ENCODE results near the gene CNOT1.

Gene CNOT1

GRCh38 chr16:58629733-58630640 is at the start of gene CNOT1:
Gene CNOT1 (minus strand): TSS chr16:58629826. CDS start chr16:58599337, 30,489 bp downstream.
- TF ChIP-seq ZFP30 (CRISPR knock-in tag; IDR thresholded peaks at IDR 0.05) (peak; percentile 61; the same call in 1 of the 2 replicates), ISL1 (CRISPR knock-in tag; IDR thresholded peaks at IDR 0.05) (no peak), ZNF70 (CRISPR knock-in tag; IDR thresholded peaks at IDR 0.05) (peak; percentile 66), ZC3H10 (CRISPR knock-in tag; IDR thresholded peaks at IDR 0.05) (0 out of 2 replicates have a peak, but pooled peaks have one; percentile 44), CREB5 (CRISPR knock-in tag; IDR thresholded peaks at IDR 0.05; ENCODE audit: low read depth) (no peak), CSRNP3 (CRISPR knock-in tag; IDR thresholded peaks at IDR 0.05) (no peak), OSR1 (CRISPR knock-in tag; IDR thresholded peaks at IDR 0.05) (0 out of 2 replicates have a peak, but pooled peaks have one; percentile 72), CSDC2 (CRISPR knock-in tag; IDR thresholded peaks at IDR 0.05) (peak; percentile 97), PPARA (CRISPR knock-in tag; IDR thresholded peaks at IDR 0.05; ENCODE audit: borderline replicate concordance) (peak; percentile 99), ZNF565 (CRISPR knock-in tag; conservative IDR thresholded peaks at IDR 0.05; ENCODE audit: low read depth) (peak; percentile 91), SNAI2 (CRISPR knock-in tag; IDR thresholded peaks at IDR 0.05) (peak; percentile 96), ZNF8 (CRISPR knock-in tag; IDR thresholded peaks at IDR 0.05) (peak; percentile 53; the same call in 1 of the 2 replicates), ARNTL (CRISPR knock-in tag; IDR thresholded peaks at IDR 0.05; ENCODE audit: borderline replicate concordance, low read depth) (peak; percentile 91), GLIS3 (CRISPR knock-in tag; IDR thresholded peaks at IDR 0.05) (no peak), POU6F1 (CRISPR knock-in tag; IDR thresholded peaks at IDR 0.05; ENCODE audit: borderline replicate concordance, low read depth) (no peak), ESRRG (CRISPR knock-in tag; IDR thresholded peaks at IDR 0.05) (no peak), ZFP3 (CRISPR knock-in tag; IDR thresholded peaks at IDR 0.05) (peak; percentile 79; the same call in 1 of the 2 replicates), BACH2 (CRISPR knock-in tag; IDR thresholded peaks at IDR 0.05; ENCODE audit: borderline replicate concordance) (peak; percentile 93)
- TF ChIP-seq, protein P1, sequence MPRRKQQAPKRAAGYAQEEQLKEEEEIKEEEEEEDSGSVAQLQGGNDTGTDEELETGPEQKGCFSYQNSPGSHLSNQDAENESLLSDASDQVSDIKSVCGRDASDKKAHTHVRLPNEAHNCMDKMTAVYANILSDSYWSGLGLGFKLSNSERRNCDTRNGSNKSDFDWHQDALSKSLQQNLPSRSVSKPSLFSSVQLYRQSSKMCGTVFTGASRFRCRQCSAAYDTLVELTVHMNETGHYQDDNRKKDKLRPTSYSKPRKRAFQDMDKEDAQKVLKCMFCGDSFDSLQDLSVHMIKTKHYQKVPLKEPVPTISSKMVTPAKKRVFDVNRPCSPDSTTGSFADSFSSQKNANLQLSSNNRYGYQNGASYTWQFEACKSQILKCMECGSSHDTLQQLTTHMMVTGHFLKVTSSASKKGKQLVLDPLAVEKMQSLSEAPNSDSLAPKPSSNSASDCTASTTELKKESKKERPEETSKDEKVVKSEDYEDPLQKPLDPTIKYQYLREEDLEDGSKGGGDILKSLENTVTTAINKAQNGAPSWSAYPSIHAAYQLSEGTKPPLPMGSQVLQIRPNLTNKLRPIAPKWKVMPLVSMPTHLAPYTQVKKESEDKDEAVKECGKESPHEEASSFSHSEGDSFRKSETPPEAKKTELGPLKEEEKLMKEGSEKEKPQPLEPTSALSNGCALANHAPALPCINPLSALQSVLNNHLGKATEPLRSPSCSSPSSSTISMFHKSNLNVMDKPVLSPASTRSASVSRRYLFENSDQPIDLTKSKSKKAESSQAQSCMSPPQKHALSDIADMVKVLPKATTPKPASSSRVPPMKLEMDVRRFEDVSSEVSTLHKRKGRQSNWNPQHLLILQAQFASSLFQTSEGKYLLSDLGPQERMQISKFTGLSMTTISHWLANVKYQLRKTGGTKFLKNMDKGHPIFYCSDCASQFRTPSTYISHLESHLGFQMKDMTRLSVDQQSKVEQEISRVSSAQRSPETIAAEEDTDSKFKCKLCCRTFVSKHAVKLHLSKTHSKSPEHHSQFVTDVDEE (CRISPR knock-in tag; IDR thresholded peaks at IDR 0.05) = peak; percentile 99
- ATAC-seq = peak; percentile 94

GRCh38 chr16:58678716-58679115 is 49.1 kb upstream of the CNOT1 start:
- TF ChIP-seq, protein P1 (CRISPR knock-in tag; IDR thresholded peaks at IDR 0.05) = no peak
- no peak for TF ChIP-seq PPARA (CRISPR knock-in tag; IDR thresholded peaks at IDR 0.05; ENCODE audit: borderline replicate concordance)
- no peak for TF ChIP-seq POU6F1 (CRISPR knock-in tag; IDR thresholded peaks at IDR 0.05; ENCODE audit: borderline replicate concordance, low read depth)
- TF ChIP-seq ZFP3 (CRISPR knock-in tag; IDR thresholded peaks at IDR 0.05) = no peak
- TF ChIP-seq ZNF70 (CRISPR knock-in tag; IDR thresholded peaks at IDR 0.05) = no peak
- TF ChIP-seq SNAI2 (CRISPR knock-in tag; IDR thresholded peaks at IDR 0.05) = no peak
- no peak for TF ChIP-seq CSRNP3 (CRISPR knock-in tag; IDR thresholded peaks at IDR 0.05)
- TF ChIP-seq TOX (CRISPR knock-in tag; IDR thresholded peaks at IDR 0.05; ENCODE audit: borderline replicate concordance) = no peak
- no peak for TF ChIP-seq ARNTL (CRISPR knock-in tag; IDR thresholded peaks at IDR 0.05; ENCODE audit: borderline replicate concordance, low read depth)
- no peak for TF ChIP-seq CSDC2 (CRISPR knock-in tag; IDR thresholded peaks at IDR 0.05)
- no peak for TF ChIP-seq ISL1 (CRISPR knock-in tag; IDR thresholded peaks at IDR 0.05)
- TF ChIP-seq RARB (CRISPR knock-in tag; IDR thresholded peaks at IDR 0.05) = no peak
- no peak for TF ChIP-seq ZFP30 (CRISPR knock-in tag; IDR thresholded peaks at IDR 0.05)
- no peak for TF ChIP-seq CREB5 (CRISPR knock-in tag; IDR thresholded peaks at IDR 0.05; ENCODE audit: low read depth)
- TF ChIP-seq ESRRG (CRISPR knock-in tag; IDR thresholded peaks at IDR 0.05) = no peak
- TF ChIP-seq BACH2 (CRISPR knock-in tag; IDR thresholded peaks at IDR 0.05; ENCODE audit: borderline replicate concordance) = no peak
- ATAC-seq = peak; percentile 79
